ENCODE data around the gene ELF2. TPM values are rescaled to one million over a fixed set of nuclear protein-coding genes. Genes with fewer than 3 reads are reported as not detected.
"Not testable (repeated sequence)": the region's sequence is repeated elsewhere in the genome, so short reads cannot be mapped to it uniquely, and the experiment has no call there.

Gene ELF2
- total RNA-seq, 1 donor from 2014 or later, result 35.6 TPM

GRCh38 chr4:139024686-139025085, 152.3 kb downstream of the ELF2 start:
- no peak for DNase-seq (ENCODE audit: low read depth)

- no peak for DNase-seq (ENCODE audit: low read depth)
These were observed 154.2 kb downstream of the ELF2 start for GRCh38 chr4:139022835-139023234.

GRCh38 chr4:139021071-139021470, 155.9 kb downstream of the ELF2 start:
- DNase-seq (ENCODE audit: low read depth), result not testable (repeated sequence)

- DNase-seq (ENCODE audit: low read depth), result no peak
These were observed 156.6 kb downstream of the ELF2 start for GRCh38 chr4:139020384-139020783.

- peak; percentile 55 for DNase-seq (ENCODE audit: low read depth)
These were observed 157.9 kb downstream of the ELF2 start for GRCh38 chr4:139018971-139019758.

GRCh38 chr4:139018501-139018900, 158.5 kb downstream of the ELF2 start:
- DNase-seq (ENCODE audit: low read depth), result no peak

- DNase-seq (ENCODE audit: low read depth), result no peak
These were observed 159.2 kb downstream of the ELF2 start for GRCh38 chr4:139017861-139018260.

GRCh38 chr4:139015948-139016471, 161.0 kb downstream of the ELF2 start:
- DNase-seq (ENCODE audit: low read depth), result peak; percentile 46

- DNase-seq (ENCODE audit: low read depth), result peak; percentile 91
These were observed 161.6 kb downstream of the ELF2 start, which contains the start of gene NOCT for GRCh38 chr4:139015269-139015947. Gene NOCT (plus strand): TSS chr4:139015781. CDS start chr4:139015982, 201 bp downstream.

GRCh38 chr4:139014371-139015268, 162.4 kb downstream of the ELF2 start:
- peak; percentile 81 for DNase-seq (ENCODE audit: low read depth)

- no peak for DNase-seq (ENCODE audit: low read depth)
These were observed 165.6 kb downstream of the ELF2 start for GRCh38 chr4:139011225-139011950.

- no peak for DNase-seq (ENCODE audit: low read depth)
These were observed 167.3 kb downstream of the ELF2 start for GRCh38 chr4:139009702-139010101.

- DNase-seq (ENCODE audit: low read depth), result not testable (repeated sequence)
These were observed 168.7 kb downstream of the ELF2 start for GRCh38 chr4:139008278-139008677.

- no peak for DNase-seq (ENCODE audit: low read depth)
These were observed 169.4 kb downstream of the ELF2 start for GRCh38 chr4:139007640-139008039.

Other genes with a start within 250 kb of the ELF2 start
- 12.9 and 24.0 TPM in 2 replicates for gene NOCT, start 161.4 kb downstream of the ELF2 start, total RNA-seq
- 0.31 and 0.45 TPM in 2 replicates for gene MGARP, start 103.0 kb upstream of the ELF2 start, total RNA-seq
- 37.8 and 43.1 TPM in 2 replicates for gene NAA15, start 124.3 kb upstream of the ELF2 start, total RNA-seq
- 31.3 and 59.2 TPM in 2 replicates for gene NDUFC1, start 125.3 kb upstream of the ELF2 start, total RNA-seq

Data from myocyte (in vitro differentiated cells).